Astrocyte (in vitro differentiated cells and primary cell): ENCODE measurements around the gene TMEM94. TPM values are rescaled to one million over a fixed set of nuclear protein-coding genes. Genes with fewer than 3 reads are reported as not detected.

Source experiments
- DNase-seq: peaks from one replicate; pipeline ENCODE4 v3.0.0-alpha.2; 2010; ENCODE audit warnings: low read depth
- FAIRE-seq: peaks from 2 replicates; lab custom pipeline; 2011; peaks lifted over from hg19 to GRCh38; lab: Jason Lieb, UNC
- H2AFZ ChIP-seq: 2 replicates; pipeline ENCODE4 v1.6.0; 2012; ENCODE audit warnings: low read depth, low read length, inconsistent platforms
- H3K27ac ChIP-seq: 2 replicates; pipeline ENCODE4 v1.5.1; 2011; ENCODE audit warnings: low read depth, low read length, inconsistent platforms
- H3K27me3 ChIP-seq: 2 replicates; pipeline ENCODE4 v1.6.0; 2011; ENCODE audit warnings: low read length, inconsistent platforms; ENCODE audit not compliant: insufficient read depth
- H3K36me3 ChIP-seq: 2 replicates; pipeline ENCODE4 v1.5.1; 2011; ENCODE audit warnings: low read length, inconsistent platforms; ENCODE audit not compliant: insufficient read depth
- H3K4me1 ChIP-seq: 2 replicates; pipeline ENCODE4 v1.5.1; 2011; ENCODE audit warnings: low read length, inconsistent platforms; ENCODE audit not compliant: insufficient read depth
- H3K4me2 ChIP-seq: 2 replicates; pipeline ENCODE4 v1.6.0; 2012; ENCODE audit warnings: low read length, inconsistent platforms
- H3K4me3 ChIP-seq: 2 replicates; pipeline ENCODE4 v1.5.1; 2011; ENCODE audit warnings: low read depth, mild to moderate bottlenecking, low read length, inconsistent platforms; ENCODE audit not compliant: insufficient read depth
- H3K79me2 ChIP-seq: 2 replicates; pipeline ENCODE4 v1.6.0; 2012; ENCODE audit warnings: mild to moderate bottlenecking, low read length, inconsistent platforms; ENCODE audit not compliant: insufficient read depth
- H3K9ac ChIP-seq: 2 replicates; pipeline ENCODE4 v1.6.0; 2012; ENCODE audit warnings: mild to moderate bottlenecking, low read length, inconsistent platforms
- H3K9me3 ChIP-seq: 2 replicates; pipeline ENCODE4 v1.5.1; 2012; ENCODE audit warnings: low read depth, mild to moderate bottlenecking, low read length, inconsistent platforms; ENCODE audit not compliant: insufficient read depth
- H4K20me1 ChIP-seq: 2 replicates; pipeline ENCODE4 v1.6.0; 2012; ENCODE audit warnings: low read length, inconsistent platforms; ENCODE audit not compliant: insufficient read depth
- H3K27ac Mint-ChIP-seq: one replicate; pipeline ENCODE4 v1.8.0; 2021; ENCODE audit warnings: mild to moderate bottlenecking, mixed read lengths; ENCODE audit not compliant: unreplicated experiment
- H3K27me3 Mint-ChIP-seq: one replicate; pipeline ENCODE4 v1.8.0; 2021; ENCODE audit warnings: low read depth, mixed read lengths; ENCODE audit not compliant: unreplicated experiment
- H3K36me3 Mint-ChIP-seq: one replicate; pipeline ENCODE4 v1.8.0; 2021; ENCODE audit warnings: low read depth, mixed read lengths; ENCODE audit not compliant: unreplicated experiment
- H3K4me1 Mint-ChIP-seq: one replicate; pipeline ENCODE4 v1.8.0; 2021; ENCODE audit warnings: low read depth, mixed read lengths; ENCODE audit not compliant: unreplicated experiment
- H3K4me3 Mint-ChIP-seq: one replicate; pipeline ENCODE4 v1.8.0; 2021; ENCODE audit warnings: mild to moderate bottlenecking, moderate library complexity, mixed read lengths; ENCODE audit not compliant: unreplicated experiment
- H3K9me3 Mint-ChIP-seq: one replicate; pipeline ENCODE4 v1.8.0; 2021; ENCODE audit warnings: mild to moderate bottlenecking, mixed read lengths; ENCODE audit not compliant: unreplicated experiment
- CTCF ChIP-seq: IDR thresholded peaks from 2 replicates; pipeline ENCODE4 v1.5.1; 2011; ENCODE audit warnings: low read depth, mild to moderate bottlenecking, inconsistent platforms, low read length, moderate library complexity; ENCODE audit not compliant: insufficient read depth
- EZH2 ChIP-seq: IDR thresholded peaks from 2 replicates; pipeline ENCODE4 v1.6.1; 2012; ENCODE audit warnings: mild to moderate bottlenecking, low read length, inconsistent platforms; ENCODE audit not compliant: insufficient read depth
- total RNA-seq: library from RNA; stranded (reverse); gene quantifications from 2 replicates; pipeline ENCODE4 v1.2.1, GENCODE V29; 2021

Gene TMEM94
- total RNA-seq, 1 donor from 2014 or later, result 52.4 TPM

- Histone ChIP-seq H3K79me2 (no peaks in the 10 kb centered on the region), H3K27ac (peak overlapping the region; percentile 93), H3K4me2 (peak overlapping the region; percentile 74), H3K27me3 (no peaks in the 10 kb centered on the region), H2AFZ (peak overlapping the region; percentile 36), H3K4me1 (peaks cover 28% of the 10 kb centered on the region), H3K9ac (peak overlapping the region; percentile 81), H3K4me3 (no peak overlapping the region), H4K20me1 (no peaks in the 10 kb centered on the region), H3K36me3 (no peaks in the 10 kb centered on the region), H3K9me3 (no peaks in the 10 kb centered on the region)
- H3K4me1 Mint-ChIP-seq, result peaks cover 37% of the 10 kb centered on the region
- H3K27me3 Mint-ChIP-seq, result no peaks in the 10 kb centered on the region
- peak overlapping the region; percentile 98 for H3K27ac Mint-ChIP-seq
- FAIRE-seq (no peak), DNase-seq (peak; percentile 93)
- H3K9me3 Mint-ChIP-seq, result peaks cover 2% of the 10 kb centered on the region
- peak overlapping the region; percentile 37 for H3K4me3 Mint-ChIP-seq
- TF ChIP-seq CTCF, result no peak
- H3K36me3 Mint-ChIP-seq, result no peaks in the 10 kb centered on the region
Measured at GRCh38 chr17:75428543-75429469, 27.6 kb upstream of the TMEM94 start.

- peaks cover 2% of the 10 kb centered on the region for H3K9me3 Mint-ChIP-seq
- TF ChIP-seq CTCF, result no peak
- no peak for TF ChIP-seq EZH2
- H3K79me2 ChIP-seq, result no peaks in the 10 kb centered on the region
- no peaks in the 10 kb centered on the region for H3K9me3 ChIP-seq
- H2AFZ ChIP-seq, result peak overlapping the region; percentile 10
- no peaks in the 10 kb centered on the region for H3K27me3 ChIP-seq
- peak overlapping the region; percentile 11 for H3K4me3 ChIP-seq
- peaks cover 28% of the 10 kb centered on the region for H3K4me1 ChIP-seq
- peak; percentile 92 for DNase-seq
- FAIRE-seq, result no peak
- no peaks in the 10 kb centered on the region for H4K20me1 ChIP-seq
- H3K9ac ChIP-seq, result peak overlapping the region; percentile 81
- H3K36me3 Mint-ChIP-seq, result no peaks in the 10 kb centered on the region
- H3K27ac Mint-ChIP-seq, result peak overlapping the region; percentile 98
- H3K36me3 ChIP-seq, result no peaks in the 10 kb centered on the region
- H3K27ac ChIP-seq, result peak overlapping the region; percentile 93
- peaks cover 37% of the 10 kb centered on the region for H3K4me1 Mint-ChIP-seq
- H3K27me3 Mint-ChIP-seq, result no peaks in the 10 kb centered on the region
- H3K4me3 Mint-ChIP-seq, result peak overlapping the region; percentile 42
- peak overlapping the region; percentile 67 for H3K4me2 ChIP-seq
Measured at GRCh38 chr17:75430159-75430974, 26.1 kb upstream of the TMEM94 start.
